Measurements from ENCODE around the gene STXBP6. TPM values are rescaled to one million over a fixed set of nuclear protein-coding genes. Genes with fewer than 3 reads are reported as not detected.
"Not testable (repeated sequence)": the region's sequence is repeated elsewhere in the genome, so short reads cannot be mapped to it uniquely, and the experiment has no call there.

STXBP6 gene
- total RNA-seq, 2 donors from 2014 or later, result 11.0 to 23.9 TPM

- no peak for DNase-seq
- intact Hi-C loops (cut with DNase I), result no loop called here
Observed at GRCh38 chr14:24852312-24853060, 197.5 kb downstream of the STXBP6 start.

GRCh38 chr14:24851837-24852236, 198.1 kb downstream of the STXBP6 start:
- DNase-seq (no peak), ATAC-seq (peak in 1 of 2 donors; percentile 32)
- intact Hi-C loops (cut with DNase I), result no loop called here

More at GRCh38 chr14:24852312-24853060, 197.5 kb downstream of the STXBP6 start:
- ATAC-seq, result no peak

- no peak for DNase-seq
- no peak for ATAC-seq
- intact Hi-C loops (cut with DNase I), result no loop called here
Observed at GRCh38 chr14:24851406-24851805, 198.5 kb downstream of the STXBP6 start.

- intact Hi-C loops (cut with DNase I), result no loop called here
- ATAC-seq, result no peak
Observed at GRCh38 chr14:24850072-24850471, 199.9 kb downstream of the STXBP6 start.

GRCh38 chr14:24849471-24849870, 200.5 kb downstream of the STXBP6 start:
- intact Hi-C loops (cut with DNase I), result no loop called here
- no peak for ATAC-seq
- no peak for DNase-seq

More at GRCh38 chr14:24850072-24850471, 199.9 kb downstream of the STXBP6 start:
- no peak for DNase-seq

- DNase-seq (no peak), ATAC-seq (peak in 1 of 2 donors; percentile 66)
- intact Hi-C loops (cut with DNase I), result no loop called here
Observed at GRCh38 chr14:24848102-24848790, 201.7 kb downstream of the STXBP6 start.

GRCh38 chr14:24847568-24848095, 202.3 kb downstream of the STXBP6 start:
- DNase-seq, result no peak
- no peak for ATAC-seq
- intact Hi-C loops (cut with DNase I), result no loop called here

- ATAC-seq (no peak), DNase-seq (no peak)
Observed at GRCh38 chr14:24846261-24846660, 203.7 kb downstream of the STXBP6 start.

GRCh38 chr14:24845851-24846250, 204.1 kb downstream of the STXBP6 start:
- intact Hi-C loops (cut with DNase I), result no loop called here
- ATAC-seq, result no peak
- no peak for DNase-seq

More at GRCh38 chr14:24846261-24846660, 203.7 kb downstream of the STXBP6 start:
- intact Hi-C loops (cut with DNase I), result no loop called here

GRCh38 chr14:24844011-24844410, 205.9 kb downstream of the STXBP6 start:
- intact Hi-C loops (cut with DNase I), result no loop called here
- no peak for ATAC-seq

GRCh38 chr14:24843494-24843893, 206.5 kb downstream of the STXBP6 start:
- intact Hi-C loops (cut with DNase I), result no loop called here
- no peak for DNase-seq
- no peak for ATAC-seq

More at GRCh38 chr14:24844011-24844410, 205.9 kb downstream of the STXBP6 start:
- DNase-seq, result no peak

GRCh38 chr14:24840204-24840893, 209.6 kb downstream of the STXBP6 start:
- intact Hi-C loops (cut with DNase I), result no loop called here
- ATAC-seq (no peak), DNase-seq (no peak)

GRCh38 chr14:24839617-24840203, 210.2 kb downstream of the STXBP6 start:
- DNase-seq (no peak), ATAC-seq (no peak)
- intact Hi-C loops (cut with DNase I), result no loop called here

GRCh38 chr14:24838945-24839616, 210.9 kb downstream of the STXBP6 start:
- ATAC-seq (peak; percentile 72 to 82), DNase-seq (no peak)
- intact Hi-C loops (cut with DNase I), result no loop called here

GRCh38 chr14:24837280-24838046, 212.5 kb downstream of the STXBP6 start:
- intact Hi-C loops (cut with DNase I), result no loop called here
- ATAC-seq, result peak in 1 of 2 donors; percentile 94
- DNase-seq, result no peak

- intact Hi-C loops (cut with DNase I); ATAC-seq; DNase-seq: not testable (repeated sequence)
Observed at GRCh38 chr14:24836324-24836723, 213.6 kb downstream of the STXBP6 start.

GRCh38 chr14:24834956-24835355, 215.0 kb downstream of the STXBP6 start:
- ATAC-seq (no peak), DNase-seq (no peak)
- intact Hi-C loops (cut with DNase I), result no loop called here

- ATAC-seq, result no peak
- DNase-seq, result no peak
- intact Hi-C loops (cut with DNase I), result no loop called here
Observed at GRCh38 chr14:24833385-24833784, 216.6 kb downstream of the STXBP6 start.
